Smooth muscle cell (in vitro differentiated cells): ENCODE measurements around the gene UBASH3A. TPM values are rescaled to one million over a fixed set of nuclear protein-coding genes. Genes with fewer than 3 reads are reported as not detected.
A peak's percentile ranks its signal among the peaks of the same experiment; 100 is the strongest.

Experiments used
- DNase-seq: peaks from one replicate; lab custom pipeline; 2025; ENCODE audit not compliant: unreplicated experiment; lab: John Stamatoyannopoulos, UW
- H2AFZ ChIP-seq: fragments of 200-600 bp; sonication (generic); 2 replicates; pipeline ENCODE4 v1.6.0; 2016; ENCODE audit warnings: antibody characterized with exemption, low read depth, mild to moderate bottlenecking
- H3F3A ChIP-seq: fragments of 200-600 bp; sonication (generic); 2 replicates; pipeline ENCODE4 v1.6.0; 2017; ENCODE audit warnings: antibody characterized with exemption, low read depth
- H3K27ac ChIP-seq: fragments of 200-600 bp; sonication (generic); 2 replicates; pipeline ENCODE4 v1.5.1; 2016; ENCODE audit warnings: low read depth, mild to moderate bottlenecking
- H3K27me3 ChIP-seq: fragments of 200-600 bp; sonication (generic); 2 replicates; pipeline ENCODE4 v1.6.1; 2016; ENCODE audit warnings: low read depth, mild to moderate bottlenecking
- H3K36me3 ChIP-seq: fragments of 200-600 bp; sonication (generic); 2 replicates; pipeline ENCODE4 v1.5.1; 2016; ENCODE audit warnings: low read depth
- H3K4me1 ChIP-seq: fragments of 200-600 bp; sonication (generic); 2 replicates; pipeline ENCODE4 v1.5.1; 2016; ENCODE audit warnings: low read depth
- H3K4me2 ChIP-seq: fragments of 200-600 bp; sonication (generic); 2 replicates; pipeline ENCODE4 v1.6.0; 2016; ENCODE audit warnings: mild to moderate bottlenecking
- H3K4me3 ChIP-seq: fragments of 200-600 bp; sonication (generic); 2 replicates; pipeline ENCODE4 v1.5.1; 2016; ENCODE audit warnings: mild to moderate bottlenecking
- H3K79me2 ChIP-seq: fragments of 200-600 bp; sonication (generic); 2 replicates; pipeline ENCODE4 v1.6.0; 2016; ENCODE audit warnings: low read depth, mild to moderate bottlenecking
- H3K9ac ChIP-seq: fragments of 200-600 bp; sonication (generic); 2 replicates; pipeline ENCODE4 v1.6.0; 2016; ENCODE audit warnings: low read depth
- H3K9me3 ChIP-seq: fragments of 200-600 bp; sonication (generic); replicated peaks from 2 replicates; pipeline ENCODE4 v1.5.1; 2016; ENCODE audit warnings: low read depth
- H4K20me1 ChIP-seq: fragments of 200-600 bp; sonication (generic); 2 replicates; pipeline ENCODE4 v1.6.0; 2016; ENCODE audit warnings: low read depth
- WGBS: methylation state at CpG from one replicate; pipeline ENCODE4 v1.1.7; 2016; ENCODE audit warnings: low lambda C conversion rate; 5-methylcytosine and 5-hydroxymethylcytosine counted together
- polyA plus RNA-seq: library from polyadenylated mRNA; unstranded; fragments of >200 nt; fragmentation: Nextera tagmentation; extraction: Ambion mirVana; gene quantifications from 2 replicates; pipeline ENCODE4 v1.2.1, GENCODE V29; 2016
- total RNA-seq: library from RNA; depleted of rRNA; stranded (reverse); fragments of >200 nt; gene quantifications from 2 replicates; pipeline ENCODE4 v1.2.3, GENCODE V29; 2014
- TF ChIP-seq, protein P1 (sequence below): fragments of 200-600 bp; sonication (generic); IDR thresholded peaks from 2 replicates; pipeline ENCODE4 v1.5.1; 2017; ENCODE audit warnings: borderline replicate concordance, mild to moderate bottlenecking, antibody characterized with exemption; ENCODE audit not compliant: insufficient read depth, poor library complexity, severe bottlenecking

UBASH3A gene
- total and polyA plus RNA-seq, 2 experiments from 2014 or later, result not detected

DNA sequence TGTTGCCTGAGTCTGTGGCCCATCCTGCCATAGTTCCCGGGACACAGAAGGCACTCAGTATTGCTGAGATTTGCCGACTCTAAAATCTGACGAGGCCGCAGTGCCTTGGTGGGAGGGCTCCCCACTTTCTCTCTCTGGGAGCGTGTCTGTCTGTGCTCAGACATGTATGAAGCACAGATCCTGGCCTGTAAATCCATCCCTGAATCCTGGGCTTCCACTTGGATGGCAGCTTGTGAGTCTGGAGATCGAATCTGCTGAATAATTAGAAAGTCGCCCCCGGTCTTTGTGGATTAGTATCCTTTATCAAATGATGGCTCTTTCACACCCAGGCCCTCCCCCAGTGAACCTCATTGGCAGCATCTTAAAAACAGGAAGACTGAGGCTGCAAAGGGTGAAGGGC is 10.4 kb downstream of the UBASH3A start:
- H3K27ac ChIP-seq, result no peak overlapping the region

DNA sequence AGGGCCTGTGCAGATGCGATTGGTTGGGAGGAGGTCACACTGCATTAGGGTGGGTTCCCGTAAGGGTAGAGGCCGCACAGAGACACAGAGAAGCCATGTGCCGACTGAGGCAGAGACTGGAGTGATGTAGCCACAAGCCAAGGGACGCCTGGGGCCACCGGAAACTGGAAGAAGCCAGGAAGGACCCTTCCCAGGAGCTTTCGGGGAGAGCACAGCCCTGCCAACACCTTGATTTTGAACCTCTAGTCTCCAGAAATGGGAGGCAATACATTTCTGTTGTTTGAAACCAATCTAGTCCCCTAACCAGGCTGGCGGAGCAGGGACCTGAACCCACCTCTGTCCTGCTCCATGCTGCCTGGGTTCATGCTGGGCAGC is 10.8 kb downstream of the UBASH3A start:
- TF ChIP-seq, protein P1, sequence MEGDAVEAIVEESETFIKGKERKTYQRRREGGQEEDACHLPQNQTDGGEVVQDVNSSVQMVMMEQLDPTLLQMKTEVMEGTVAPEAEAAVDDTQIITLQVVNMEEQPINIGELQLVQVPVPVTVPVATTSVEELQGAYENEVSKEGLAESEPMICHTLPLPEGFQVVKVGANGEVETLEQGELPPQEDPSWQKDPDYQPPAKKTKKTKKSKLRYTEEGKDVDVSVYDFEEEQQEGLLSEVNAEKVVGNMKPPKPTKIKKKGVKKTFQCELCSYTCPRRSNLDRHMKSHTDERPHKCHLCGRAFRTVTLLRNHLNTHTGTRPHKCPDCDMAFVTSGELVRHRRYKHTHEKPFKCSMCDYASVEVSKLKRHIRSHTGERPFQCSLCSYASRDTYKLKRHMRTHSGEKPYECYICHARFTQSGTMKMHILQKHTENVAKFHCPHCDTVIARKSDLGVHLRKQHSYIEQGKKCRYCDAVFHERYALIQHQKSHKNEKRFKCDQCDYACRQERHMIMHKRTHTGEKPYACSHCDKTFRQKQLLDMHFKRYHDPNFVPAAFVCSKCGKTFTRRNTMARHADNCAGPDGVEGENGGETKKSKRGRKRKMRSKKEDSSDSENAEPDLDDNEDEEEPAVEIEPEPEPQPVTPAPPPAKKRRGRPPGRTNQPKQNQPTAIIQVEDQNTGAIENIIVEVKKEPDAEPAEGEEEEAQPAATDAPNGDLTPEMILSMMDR, result no peak
- H3K36me3 ChIP-seq, result no peaks in the 10 kb centered on the region
- no peak overlapping the region for H3K4me2 ChIP-seq
- no peaks in the 10 kb centered on the region for H3K9me3 ChIP-seq
- H2AFZ ChIP-seq, result no peak overlapping the region
- no peak overlapping the region for H3K4me3 ChIP-seq
- H3F3A ChIP-seq, result no peaks in the 10 kb centered on the region
- no peaks in the 10 kb centered on the region for H3K79me2 ChIP-seq
- DNase-seq, result no peak
- H3K27me3 ChIP-seq, result peaks cover 7% of the 10 kb centered on the region
- no peaks in the 10 kb centered on the region for H4K20me1 ChIP-seq
- H3K4me1 ChIP-seq, result no peaks in the 10 kb centered on the region
- no peak overlapping the region for H3K9ac ChIP-seq
- H3K27ac ChIP-seq, result peak overlapping the region; percentile 29
- WGBS, result 94% methylated on average over 8 of the region's 8 CpGs

More for the DNA sequence above, 10.4 kb downstream of the UBASH3A start:
- Histone ChIP-seq H4K20me1 (no peaks in the 10 kb centered on the region), H3K79me2 (no peaks in the 10 kb centered on the region), H3K27me3 (peaks cover 2% of the 10 kb centered on the region), H3K9me3 (no peaks in the 10 kb centered on the region), H3K4me1 (no peaks in the 10 kb centered on the region), H3K4me2 (no peak overlapping the region), H3K4me3 (no peak overlapping the region), H3F3A (no peaks in the 10 kb centered on the region), H3K36me3 (no peaks in the 10 kb centered on the region), H2AFZ (no peak overlapping the region), H3K9ac (no peak overlapping the region)
- TF ChIP-seq, protein P1, result no peak
- 94% methylated on average over 8 of the region's 8 CpGs for WGBS
- DNase-seq, result no peak

DNA sequence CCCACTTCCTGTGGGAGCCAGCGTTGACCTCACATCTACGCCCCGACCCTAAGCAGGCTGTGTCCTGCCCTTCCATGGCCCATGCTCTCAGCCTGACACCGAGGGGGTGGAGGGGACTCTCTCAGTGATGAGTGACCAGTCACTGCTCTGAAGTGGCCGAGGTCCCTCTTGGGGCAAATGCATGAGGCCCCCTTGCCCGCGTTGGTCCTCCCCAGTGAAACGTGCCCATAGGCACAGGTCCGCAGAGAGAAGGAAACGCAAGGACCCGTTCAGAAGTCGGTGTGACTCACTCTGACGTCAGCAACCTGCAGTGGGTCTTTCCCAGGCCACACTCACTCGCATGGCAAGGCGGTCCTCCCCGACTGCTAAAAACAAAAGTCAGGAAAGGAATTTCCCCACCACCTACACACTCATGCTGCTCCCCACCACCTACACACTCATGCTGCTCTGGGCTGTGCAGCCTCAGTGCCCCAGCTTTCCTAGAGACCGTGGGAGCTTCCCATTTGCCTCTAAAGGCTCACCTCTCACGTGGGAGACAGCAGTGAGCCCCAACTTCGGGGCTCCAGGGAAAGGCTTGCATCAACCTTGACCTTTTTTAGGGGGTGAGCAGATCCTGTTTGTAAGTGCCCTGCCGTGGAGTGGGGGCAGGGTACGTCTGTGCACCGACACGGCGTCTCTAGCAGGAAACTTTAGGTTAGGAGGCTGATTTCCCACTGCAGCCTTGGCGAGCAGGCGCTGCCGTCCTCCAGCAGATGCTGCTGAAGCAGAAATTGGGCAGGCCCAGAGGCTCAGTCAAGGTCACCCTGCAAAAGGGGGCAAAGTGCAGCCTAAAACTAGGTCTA is 11.4 kb downstream of the UBASH3A start:
- 58% methylated on average over 27 of the region's 27 CpGs for WGBS
- Histone ChIP-seq H3K9ac (no peak overlapping the region), H2AFZ (no peak overlapping the region), H3K4me3 (no peak overlapping the region), H3K36me3 (no peaks in the 10 kb centered on the region), H3K27me3 (peaks cover 9% of the 10 kb centered on the region), H3K4me1 (no peaks in the 10 kb centered on the region), H3K9me3 (no peaks in the 10 kb centered on the region), H3F3A (no peaks in the 10 kb centered on the region), H3K27ac (peak overlapping the region; percentile 29), H3K4me2 (peak overlapping the region; percentile 26), H3K79me2 (no peaks in the 10 kb centered on the region), H4K20me1 (no peaks in the 10 kb centered on the region)
- TF ChIP-seq, protein P1, result no peak
- DNase-seq, result peak; percentile 15

DNA sequence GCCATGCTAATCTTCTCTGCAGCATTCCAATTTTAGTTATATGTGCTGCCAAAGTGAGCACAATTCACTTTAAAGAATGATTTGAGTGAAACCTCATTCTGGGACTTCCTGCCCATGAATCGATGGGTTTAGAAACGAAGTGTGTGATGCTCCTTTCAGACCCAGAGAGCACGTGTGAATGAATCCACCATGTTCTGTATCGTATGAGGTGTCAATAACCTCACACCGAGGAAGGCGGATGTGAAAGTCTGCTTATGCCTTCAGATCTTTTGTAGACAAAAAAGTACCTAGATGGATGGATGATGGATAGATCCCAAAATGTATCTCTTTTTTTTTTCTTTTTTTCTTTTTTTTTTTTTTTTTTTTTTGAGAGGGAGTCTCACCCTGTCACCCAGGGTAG is 13.8 kb downstream of the UBASH3A start:
- H3K36me3 ChIP-seq, result no peaks in the 10 kb centered on the region
- H3K27ac ChIP-seq, result no peak overlapping the region
- H3F3A ChIP-seq, result no peaks in the 10 kb centered on the region
- no peak for DNase-seq
- peaks cover 9% of the 10 kb centered on the region for H3K27me3 ChIP-seq
- H4K20me1 ChIP-seq, result no peaks in the 10 kb centered on the region
- no peak overlapping the region for H3K9ac ChIP-seq
- no peaks in the 10 kb centered on the region for H3K4me1 ChIP-seq
- no peak overlapping the region for H2AFZ ChIP-seq
- TF ChIP-seq, protein P1, result no peak
- WGBS, result 88% methylated on average over 6 of the region's 6 CpGs
- H3K4me3 ChIP-seq, result no peak overlapping the region
- H3K79me2 ChIP-seq, result no peaks in the 10 kb centered on the region
- H3K9me3 ChIP-seq, result no peaks in the 10 kb centered on the region
- H3K4me2 ChIP-seq, result no peak overlapping the region
